Upper lobe of left lung (tissue), 6 donors: ENCODE data around the gene AHI1. TPM values are rescaled to one million over a fixed set of nuclear protein-coding genes. Genes with fewer than 3 reads are reported as not detected.
A peak's percentile ranks its signal among the peaks of the same experiment; 100 is the strongest.
"Not testable (repeated sequence)": the region's sequence is repeated elsewhere in the genome, so short reads cannot be mapped to it uniquely, and the experiment has no call there.

ENCODE experiments used
- ATAC-seq, 2 donors: fragments of 200-7000 bp; cut with Tn5 transposase; one replicate each; pipeline ENCODE4 v1.9.1; 2022; ENCODE audit warnings: mild to moderate bottlenecking in 2 of 2, moderate library complexity in 2 of 2; ENCODE audit not compliant: low FRiP score in 2 of 2
- DNase-seq, 2 donors: peaks; one replicate each; pipeline ENCODE4 v3.0.0-alpha.2; 2019 to 2020
- H3K27ac ChIP-seq, 4 donors: fragments of 200-600 bp; sonication (generic); one replicate each; pipeline ENCODE4 v1.5.1; 2016 to 2019
- H3K27me3 ChIP-seq, 4 donors: fragments of 200-600 bp; sonication (generic); one replicate each; pipeline ENCODE4 v1.5.1; 2017 to 2019
- H3K36me3 ChIP-seq, 4 donors: fragments of 200-600 bp; sonication (generic); one replicate each; pipeline ENCODE4 v1.5.1; 2016 to 2019
- H3K4me1 ChIP-seq, 4 donors: fragments of 200-600 bp; sonication (generic); one replicate each; pipeline ENCODE4 v1.5.1; 2018 to 2019
- H3K4me3 ChIP-seq, 4 donors: fragments of 200-600 bp; sonication (generic); one replicate each; pipeline ENCODE4 v1.5.1; 2017 to 2019; ENCODE audit warnings: mild to moderate bottlenecking in 2 of 4, moderate library complexity in 1 of 4
- H3K9me3 ChIP-seq, 4 donors: fragments of 200-600 bp; sonication (generic); one replicate each; pipeline ENCODE4 v1.5.1; 2018 to 2019
- CTCF ChIP-seq, 6 experiments: fragments of 450-650 bp in 4 of 6; fragments of 200-600 bp in 2 of 6; sonication (generic) in 2 of 6; IDR thresholded peaks; one replicate each; pipeline ENCODE4 v1.5.1; 2016 to 2019; ENCODE audit warnings: antibody characterized with exemption in 6 of 6
- EP300 ChIP-seq, 4 donors: sonication (generic); formaldehyde crosslinking; IDR thresholded peaks; one replicate each; pipeline ENCODE4 v1.5.1; 2017; ENCODE audit warnings: antibody characterized with exemption in 4 of 4, control low read depth in 2 of 4
- POLR2A ChIP-seq, 4 donors: fragments of 450-650 bp; IDR thresholded peaks; one replicate each; pipeline ENCODE4 v1.5.1; 2016 to 2017; ENCODE audit warnings: antibody characterized with exemption in 4 of 4, mild to moderate bottlenecking in 2 of 4
- POLR2AphosphoS5 ChIP-seq, 2 donors: sonication (generic); formaldehyde crosslinking; IDR thresholded peaks; one replicate each; pipeline ENCODE4 v1.5.1; 2017; ENCODE audit warnings: antibody characterized with exemption in 2 of 2
- WGBS, 2 donors: methylation state at CpG; one replicate each; pipeline ENCODE4 v1.1.5; 2017 to 2018; 5-methylcytosine and 5-hydroxymethylcytosine counted together
- total RNA-seq, 6 donors: library from RNA; depleted of rRNA in 4 of 6; stranded (reverse); fragments of >200 nt in 4 of 6; gene quantifications; one replicate each; pipeline versions ENCODE4 v1.1.0 to v1.2.1, GENCODE V29; 2016 to 2021
- donor health status: DM: no; HTN: no; CAD: no; lungs with moderate emphysema.
- donor health status: DM: no; HTN: yes; CAD: no; lungs with severe emphysema.

Gene AHI1
- total RNA-seq, 6 donors from 2014 or later = 17.1 to 57.6 (median 40.3) TPM

DNA sequence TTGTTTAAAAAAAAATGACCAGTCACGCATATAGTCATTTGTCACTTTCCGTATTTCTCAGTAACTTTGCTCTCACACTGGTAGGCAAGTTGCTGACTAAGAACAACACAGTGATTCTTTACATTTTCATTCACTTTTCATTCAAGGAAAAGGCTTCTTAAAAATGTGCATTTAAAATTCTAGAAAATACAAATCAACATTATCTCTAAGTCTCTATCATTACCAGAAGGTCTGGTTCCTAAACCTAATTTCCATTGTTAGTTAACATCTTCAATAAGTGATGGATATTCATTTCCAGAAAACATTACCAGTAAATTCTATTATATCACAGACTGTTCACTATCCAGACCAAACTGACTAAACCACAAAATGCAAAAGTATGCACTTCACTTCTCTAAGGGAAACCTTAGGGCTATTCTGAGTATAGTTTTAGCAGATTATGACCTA lies 115.3 kb downstream of the AHI1 start:
- H3K27me3 ChIP-seq = no peaks in the 10 kb centered on the region
- no peaks in the 10 kb centered on the region for H3K36me3 ChIP-seq
- no peak overlapping the region for H3K4me3 ChIP-seq
- H3K4me1 ChIP-seq = no peaks in the 10 kb centered on the region
- no peak for ATAC-seq
- H3K27ac ChIP-seq = no peak overlapping the region
- 45 to 46% methylated on average over 2 of the region's 2 CpGs for WGBS, 2 donors
- H3K9me3 ChIP-seq = no peaks in the 10 kb centered on the region
- TF ChIP-seq POLR2AphosphoS5 (IDR thresholded peaks at IDR 0.05) (no peak), EP300 (IDR thresholded peaks at IDR 0.05) (no peak), POLR2A (IDR thresholded peaks at IDR 0.05) (no peak), CTCF (IDR thresholded peaks at IDR 0.05) (no peak)
- no peak for DNase-seq

GRCh38 chr6:135380793-135381192 lies 116.7 kb downstream of the AHI1 start:
- DNase-seq (no peak), ATAC-seq (no peak)
- Histone ChIP-seq H3K27me3 (no peaks in the 10 kb centered on the region), H3K9me3 (no peaks in the 10 kb centered on the region), H3K27ac (no peak overlapping the region), H3K36me3 (no peaks in the 10 kb centered on the region), H3K4me1 (no peaks in the 10 kb centered on the region), H3K4me3 (no peak overlapping the region)
- TF ChIP-seq CTCF (IDR thresholded peaks at IDR 0.05) (no peak), EP300 (IDR thresholded peaks at IDR 0.05) (no peak), POLR2AphosphoS5 (IDR thresholded peaks at IDR 0.05) (no peak), POLR2A (IDR thresholded peaks at IDR 0.05) (no peak)

DNA sequence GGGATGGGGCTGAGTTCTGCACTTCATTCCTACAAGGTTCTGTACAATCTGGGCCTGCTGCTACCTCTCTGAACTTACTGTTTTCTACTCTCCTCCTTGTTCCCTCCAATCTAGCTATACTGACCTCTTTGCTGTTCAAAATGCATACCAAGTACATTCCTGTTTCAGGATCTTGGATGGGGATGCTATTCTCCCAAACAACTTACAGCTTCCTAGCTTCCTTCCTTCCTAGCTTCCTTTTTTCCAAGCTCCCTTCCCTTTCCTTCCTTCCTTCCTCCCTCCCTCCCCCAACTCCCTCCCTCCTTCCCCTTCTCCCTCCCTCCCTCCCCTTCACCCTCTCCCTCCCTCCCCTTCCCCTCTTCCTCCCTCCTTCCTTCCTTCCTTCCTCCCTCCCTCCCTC lies 117.9 kb downstream of the AHI1 start:
- ATAC-seq (no peak), DNase-seq (no peak)
- Histone ChIP-seq H3K9me3 (no peaks in the 10 kb centered on the region), H3K36me3 (no peaks in the 10 kb centered on the region), H3K27ac (no peak overlapping the region), H3K4me1 (no peaks in the 10 kb centered on the region), H3K27me3 (no peaks in the 10 kb centered on the region), H3K4me3 (no peak overlapping the region)
- TF ChIP-seq POLR2AphosphoS5 (IDR thresholded peaks at IDR 0.05) = no peak
- TF ChIP-seq CTCF (IDR thresholded peaks at IDR 0.05) = no peak
- no peak for TF ChIP-seq POLR2A (IDR thresholded peaks at IDR 0.05)
- TF ChIP-seq EP300 (IDR thresholded peaks at IDR 0.05) = no peak

GRCh38 chr6:135372758-135373157 lies 124.8 kb downstream of the AHI1 start:
- H3K4me3 ChIP-seq = no peak overlapping the region

DNA sequence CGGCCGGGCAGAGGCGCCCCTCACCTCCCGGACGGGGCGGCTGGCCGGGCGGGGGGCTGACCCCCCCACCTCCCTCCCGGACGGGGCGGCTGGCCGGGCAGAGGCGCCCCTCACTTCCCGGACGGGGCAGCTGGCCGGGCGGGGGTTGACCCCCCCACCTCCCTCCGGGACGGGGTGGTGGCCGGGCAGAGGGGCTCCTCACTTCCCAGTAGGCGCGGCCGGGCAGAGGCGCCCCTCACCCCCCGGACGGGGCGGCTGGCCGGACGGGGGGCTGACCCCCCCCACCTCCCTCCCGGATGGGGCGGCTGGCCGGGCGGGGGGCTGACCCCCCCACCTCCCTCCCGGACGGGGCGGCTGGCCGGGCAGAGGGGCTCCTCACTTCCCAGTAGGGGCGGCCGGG lies 133.9 kb downstream of the AHI1 start:
- H3K9me3 ChIP-seq = peaks cover 0 to 17% (median 0%) of the 10 kb centered on the region in 4 donors
- not testable (repeated sequence) for H3K4me1 ChIP-seq, ATAC-seq, H3K4me3 ChIP-seq, H3K27me3 ChIP-seq, H3K36me3 ChIP-seq, H3K27ac ChIP-seq
- 94% methylated on average over 3 of the region's 39 CpGs; no CpG with 5 or more reads in 1 of the 2 donors for whole genome bisulfite sequencing, 2 donors
- DNase-seq = peak in 1 of 2 donors; percentile 47

More at GRCh38 chr6:135372758-135373157, 124.8 kb downstream of the AHI1 start:
- ATAC-seq (no peak), DNase-seq (no peak)
- no peaks in the 10 kb centered on the region for H3K4me1 ChIP-seq
- H3K9me3 ChIP-seq = no peaks in the 10 kb centered on the region
- H3K27ac ChIP-seq = no peak overlapping the region
- no peaks in the 10 kb centered on the region for H3K36me3 ChIP-seq
- TF ChIP-seq CTCF (IDR thresholded peaks at IDR 0.05) (no peak), POLR2AphosphoS5 (IDR thresholded peaks at IDR 0.05) (no peak), POLR2A (IDR thresholded peaks at IDR 0.05) (no peak), EP300 (IDR thresholded peaks at IDR 0.05) (no peak)
- 82 to 90% methylated on average over 2 of the region's 2 CpGs for WGBS, 2 donors
- no peaks in the 10 kb centered on the region for H3K27me3 ChIP-seq
